ENCODE data around the gene SLIT3.

Gene SLIT3

GRCh38 chr5:168903061-168903460, 397.9 kb downstream of the SLIT3 start:
- DNase-seq, result no peak

- no peak for DNase-seq
Measured at GRCh38 chr5:168899673-168900072, 401.3 kb downstream of the SLIT3 start.

- no peak for DNase-seq
Measured at GRCh38 chr5:168899264-168899663, 401.7 kb downstream of the SLIT3 start.

- no peak for DNase-seq
Measured at GRCh38 chr5:168898247-168898911, 402.6 kb downstream of the SLIT3 start.

- DNase-seq, result no peak
Measured at GRCh38 chr5:168897387-168898122, 403.4 kb downstream of the SLIT3 start.

- no peak for DNase-seq
Measured at GRCh38 chr5:168895295-168896071, 405.5 kb downstream of the SLIT3 start.

- DNase-seq, result no peak
Measured at GRCh38 chr5:168893283-168893682, 407.7 kb downstream of the SLIT3 start.

GRCh38 chr5:168892618-168893186, 408.2 kb downstream of the SLIT3 start:
- no peak for DNase-seq

- no peak for DNase-seq
Measured at GRCh38 chr5:168890816-168891812, 409.8 kb downstream of the SLIT3 start.

GRCh38 chr5:168889039-168889438, 411.9 kb downstream of the SLIT3 start:
- DNase-seq, result no peak

- DNase-seq, result no peak
Measured at GRCh38 chr5:168887931-168888330, 413.0 kb downstream of the SLIT3 start.

- DNase-seq, result no peak
Measured at GRCh38 chr5:168886157-168886556, 414.8 kb downstream of the SLIT3 start.

GRCh38 chr5:168885324-168886120, 415.4 kb downstream of the SLIT3 start:
- no peak for DNase-seq

- DNase-seq, result no peak
Measured at GRCh38 chr5:168883991-168884390, 416.9 kb downstream of the SLIT3 start.

- no peak for DNase-seq
Measured at GRCh38 chr5:168883281-168883741, 417.6 kb downstream of the SLIT3 start.

GRCh38 chr5:168882283-168882682, 418.7 kb downstream of the SLIT3 start:
- no peak for DNase-seq

- no peak for DNase-seq
Measured at GRCh38 chr5:168881427-168882149, 419.4 kb downstream of the SLIT3 start.

- no peak for DNase-seq
Measured at GRCh38 chr5:168879929-168880328, 421.0 kb downstream of the SLIT3 start.

- no peak for DNase-seq
Measured at GRCh38 chr5:168879331-168879730, 421.6 kb downstream of the SLIT3 start.

GRCh38 chr5:168878135-168878745, 422.7 kb downstream of the SLIT3 start:
- no peak for DNase-seq
